ENCODE results near the gene ADGRB3.

The ADGRB3 gene

DNA sequence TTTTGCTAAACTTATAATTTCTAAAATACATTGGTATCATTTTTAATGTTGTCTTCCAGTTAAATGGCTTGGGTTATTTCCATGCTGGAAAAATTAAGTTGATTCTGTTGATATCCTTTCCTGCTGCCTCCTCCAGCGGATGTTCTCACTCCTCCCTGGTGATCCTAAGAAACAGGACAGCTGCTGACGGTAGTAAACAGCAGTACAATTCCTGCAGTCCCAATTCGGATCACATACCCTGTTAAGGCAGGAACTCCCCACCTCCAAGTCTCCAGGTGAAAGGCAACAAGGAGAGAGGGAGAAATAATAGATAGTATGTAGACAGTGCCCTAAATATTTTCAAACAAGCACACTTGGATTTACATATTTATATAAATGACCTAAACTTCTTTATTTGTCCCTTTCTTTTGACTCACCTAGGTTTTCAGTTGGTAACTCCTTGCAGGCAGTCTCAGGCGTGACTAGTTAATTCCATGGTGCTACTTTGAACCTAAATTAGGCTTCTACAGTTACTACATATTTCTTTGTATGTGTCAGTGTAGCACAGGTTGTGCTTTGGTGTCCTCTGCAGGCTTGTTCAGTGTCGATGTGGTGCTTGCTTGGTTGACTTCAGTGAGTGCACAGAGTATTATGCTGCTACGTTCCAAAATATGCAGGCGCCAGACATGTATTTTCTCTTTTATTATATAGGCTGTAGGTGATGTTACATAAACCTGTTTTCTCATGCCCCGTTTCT, 126.0 kb downstream of the ADGRB3 start:
- no peak overlapping the region for H3K4me3 ChIP-seq (replicated peaks in 1 of 2; ENCODE audit: low read depth in 2 of 2, low read length in 2 of 2)
- TF ChIP-seq, protein P1, sequence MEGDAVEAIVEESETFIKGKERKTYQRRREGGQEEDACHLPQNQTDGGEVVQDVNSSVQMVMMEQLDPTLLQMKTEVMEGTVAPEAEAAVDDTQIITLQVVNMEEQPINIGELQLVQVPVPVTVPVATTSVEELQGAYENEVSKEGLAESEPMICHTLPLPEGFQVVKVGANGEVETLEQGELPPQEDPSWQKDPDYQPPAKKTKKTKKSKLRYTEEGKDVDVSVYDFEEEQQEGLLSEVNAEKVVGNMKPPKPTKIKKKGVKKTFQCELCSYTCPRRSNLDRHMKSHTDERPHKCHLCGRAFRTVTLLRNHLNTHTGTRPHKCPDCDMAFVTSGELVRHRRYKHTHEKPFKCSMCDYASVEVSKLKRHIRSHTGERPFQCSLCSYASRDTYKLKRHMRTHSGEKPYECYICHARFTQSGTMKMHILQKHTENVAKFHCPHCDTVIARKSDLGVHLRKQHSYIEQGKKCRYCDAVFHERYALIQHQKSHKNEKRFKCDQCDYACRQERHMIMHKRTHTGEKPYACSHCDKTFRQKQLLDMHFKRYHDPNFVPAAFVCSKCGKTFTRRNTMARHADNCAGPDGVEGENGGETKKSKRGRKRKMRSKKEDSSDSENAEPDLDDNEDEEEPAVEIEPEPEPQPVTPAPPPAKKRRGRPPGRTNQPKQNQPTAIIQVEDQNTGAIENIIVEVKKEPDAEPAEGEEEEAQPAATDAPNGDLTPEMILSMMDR (IDR thresholded peaks at IDR 0.05; ENCODE audit: low read depth, low read length), result peak; percentile 1
- peak in 1 of 2 donors; percentile 25 for DNase-seq (ENCODE audit: low read depth in 2 of 2)

DNA sequence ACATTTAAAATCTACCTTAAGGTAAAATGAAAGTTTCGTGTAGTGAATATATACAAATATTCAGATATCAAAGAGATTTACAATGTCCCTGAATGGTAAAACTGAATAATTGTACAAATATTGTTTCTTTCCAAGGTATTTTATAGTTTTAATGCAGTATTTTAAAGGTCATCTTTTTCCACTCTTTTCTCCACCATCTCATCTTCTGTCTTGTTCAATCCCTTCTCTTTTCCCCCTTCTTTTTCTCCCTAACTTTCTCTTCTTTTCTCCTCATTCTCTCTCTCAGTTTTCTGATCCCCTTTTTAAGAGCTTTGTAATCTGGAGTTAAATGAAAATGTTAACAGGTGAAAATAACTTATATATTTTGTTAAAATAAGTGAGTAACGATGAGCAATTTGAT, 126.9 kb downstream of the ADGRB3 start:
- TF ChIP-seq, protein P1 (IDR thresholded peaks at IDR 0.05; ENCODE audit: low read depth, low read length), result no peak
- H3K4me3 ChIP-seq (replicated peaks in 1 of 2; ENCODE audit: low read depth in 2 of 2, low read length in 2 of 2), result no peak overlapping the region
- no peak for DNase-seq (ENCODE audit: low read depth in 2 of 2)

GRCh38 chr6:68771426-68771825, 136.3 kb downstream of the ADGRB3 start:
- H3K4me3 ChIP-seq (replicated peaks in 1 of 2; ENCODE audit: low read depth in 2 of 2, low read length in 2 of 2), result no peak overlapping the region
- no peak for DNase-seq (ENCODE audit: low read depth in 2 of 2)
- TF ChIP-seq, protein P1 (IDR thresholded peaks at IDR 0.05; ENCODE audit: low read depth, low read length), result no peak

GRCh38 chr6:68774843-68775242, 139.8 kb downstream of the ADGRB3 start:
- DNase-seq (ENCODE audit: low read depth in 2 of 2), result no peak
- no peak overlapping the region for H3K4me3 ChIP-seq (replicated peaks in 1 of 2; ENCODE audit: low read depth in 2 of 2, low read length in 2 of 2)
- TF ChIP-seq, protein P1 (IDR thresholded peaks at IDR 0.05; ENCODE audit: low read depth, low read length), result no peak

GRCh38 chr6:68776354-68776753, 141.3 kb downstream of the ADGRB3 start:
- DNase-seq (ENCODE audit: low read depth in 2 of 2), result no peak
- TF ChIP-seq, protein P1 (IDR thresholded peaks at IDR 0.05; ENCODE audit: low read depth, low read length), result no peak
- H3K4me3 ChIP-seq (replicated peaks in 1 of 2; ENCODE audit: low read depth in 2 of 2, low read length in 2 of 2), result no peak overlapping the region

DNA sequence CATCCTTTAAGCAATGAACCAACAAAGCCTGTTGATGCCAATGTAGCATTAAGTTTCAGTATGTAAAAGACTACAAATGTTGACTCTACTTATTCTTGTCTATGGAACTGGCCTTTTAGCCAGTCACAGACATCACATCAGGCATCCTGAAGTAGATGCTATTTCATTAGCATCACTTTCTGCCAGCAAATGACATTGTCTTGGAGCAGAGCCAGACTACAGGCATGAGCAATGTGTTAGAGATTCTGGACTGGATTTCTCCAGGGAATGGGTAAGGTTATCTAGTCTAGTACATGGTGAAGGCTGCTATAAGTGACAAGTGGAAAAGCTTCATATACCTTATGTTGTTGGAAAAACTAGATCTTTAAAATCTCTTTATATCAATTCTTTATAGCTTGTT, 142.9 kb downstream of the ADGRB3 start:
- H3K4me3 ChIP-seq (replicated peaks in 1 of 2; ENCODE audit: low read depth in 2 of 2, low read length in 2 of 2), result no peak overlapping the region
- DNase-seq (ENCODE audit: low read depth in 2 of 2), result peak; percentile 69 to 85
- TF ChIP-seq, protein P1 (IDR thresholded peaks at IDR 0.05; ENCODE audit: low read depth, low read length), result no peak
